Esophagus (tissue), 2 donors: ENCODE results near the gene HLA-DQA1. TPM values are rescaled to one million over a fixed set of nuclear protein-coding genes. Genes with fewer than 3 reads are reported as not detected.
"Not testable (repeated sequence)": the region's sequence is repeated elsewhere in the genome, so short reads cannot be mapped to it uniquely, and the experiment has no call there.

Experiments used
- H3K27ac ChIP-seq, 2 donors: one replicate each; pipeline ENCODE4 v1.5.1; 2013; ENCODE audit warnings: low read depth in 2 of 2, mild to moderate bottlenecking in 2 of 2, inconsistent platforms in 1 of 2, low read length in 1 of 2, moderate library complexity in 1 of 2
- H3K27me3 ChIP-seq, 2 donors: one replicate each; pipeline ENCODE4 v1.6.1; 2013; ENCODE audit warnings: low read length in 2 of 2, control low read depth in 1 of 2, mild to moderate bottlenecking in 1 of 2; ENCODE audit not compliant: insufficient read depth in 2 of 2, control insufficient read depth in 1 of 2
- H3K36me3 ChIP-seq, 2 donors: one replicate each; pipeline ENCODE4 v1.6.1; 2013; ENCODE audit warnings: low read length in 1 of 2; ENCODE audit not compliant: control insufficient read depth in 2 of 2, insufficient read depth in 2 of 2
- H3K4me1 ChIP-seq, 2 donors: one replicate each; pipeline ENCODE4 v1.6.1; 2013; ENCODE audit warnings: low read length in 1 of 2; ENCODE audit not compliant: control insufficient read depth in 2 of 2, insufficient read depth in 2 of 2
- H3K4me3 ChIP-seq, 2 donors: one replicate each; pipeline ENCODE4 v1.5.1; 2013; ENCODE audit warnings: low read length in 2 of 2, mild to moderate bottlenecking in 2 of 2, low read depth in 1 of 2, moderate library complexity in 1 of 2
- H3K9me3 ChIP-seq, 2 donors: one replicate each; pipeline ENCODE4 v1.6.1; 2013; ENCODE audit warnings: mild to moderate bottlenecking in 2 of 2, low read depth in 1 of 2, low read length in 1 of 2, moderate library complexity in 1 of 2; ENCODE audit not compliant: control insufficient read depth in 2 of 2, insufficient read depth in 1 of 2
- WGBS, 2 donors: extraction: QIAGEN DNeasy Blood & Tissue Kit; methylation state at CpG; one replicate each; pipeline ENCODE4 v1.1.7; 2013; 5-methylcytosine and 5-hydroxymethylcytosine counted together
- polyA plus RNA-seq, 2 donors: library from polyadenylated mRNA; stranded (reverse); fragments of 200-250 nt; gene quantifications; one replicate each; pipeline ENCODE4 v1.2.3, GENCODE V29; 2013
- donor health status: healthy with polysubstance abuse.
- donor health status: Bipolar disorder and iron deficiency.

Gene HLA-DQA1
- polyA plus RNA-seq, 2 donors = 2.8 to 42.9 TPM

DNA sequence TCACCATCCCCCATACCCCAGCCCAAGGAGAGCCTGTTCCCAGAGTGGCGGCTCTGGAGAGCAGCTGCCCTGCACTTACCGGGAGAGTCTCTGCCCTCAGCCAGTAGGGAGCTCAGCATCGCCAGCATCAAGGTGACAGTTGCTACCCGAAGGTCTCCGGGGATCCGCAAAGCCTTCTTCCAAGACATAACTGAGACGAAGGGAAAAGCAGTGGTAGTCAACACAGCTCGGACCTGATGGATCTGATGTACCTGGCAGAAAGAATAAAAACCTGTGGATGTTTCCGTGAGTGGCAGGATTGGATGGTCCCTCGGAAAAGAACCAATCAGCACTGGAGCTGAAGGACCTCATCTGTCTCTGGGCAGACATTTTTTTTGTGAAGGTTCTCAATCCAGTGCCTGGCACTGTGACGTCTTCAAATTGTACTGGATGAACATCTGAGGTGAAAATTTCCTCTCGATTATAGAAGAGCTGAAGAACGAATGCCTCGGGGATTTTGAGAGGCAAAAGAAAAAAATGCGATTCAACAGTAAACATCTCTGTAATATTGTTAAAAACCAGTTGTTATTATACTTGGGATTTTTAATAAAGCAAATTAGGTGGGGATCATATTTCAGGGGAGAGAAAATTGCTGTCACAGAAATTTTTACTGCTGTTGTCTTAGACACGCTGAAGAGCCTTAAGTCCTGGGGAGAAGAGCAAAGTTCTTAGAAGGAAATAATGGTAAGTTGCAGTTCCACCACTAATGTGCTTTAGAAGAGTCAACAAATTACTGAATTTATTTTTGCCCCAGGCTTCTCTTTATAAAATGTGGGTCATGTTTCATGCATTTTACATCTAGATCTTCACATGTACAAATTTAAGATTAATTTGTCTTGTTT lies 29.5 kb downstream of the HLA-DQA1 start, which contains the start of gene HLA-DQB1:
TSS of gene HLA-DQB1 (minus strand) at position 238 of the 881 bp plus-strand sequence. CDS start at position 188, 50 bp downstream.
- peak within 1 kb of the TSS; percentile 44 to 63 for H3K4me3 ChIP-seq
- peaks cover 2 to 4% of the 10 kb centered on the region in 2 donors for H3K4me1 ChIP-seq
- peak within 1 kb of the TSS; percentile 59 to 87 for H3K27ac ChIP-seq
- WGBS, 2 donors = 11 to 13% methylated on average over 16 of the region's 16 CpGs
- H3K36me3 ChIP-seq = peaks cover 0 to 1% of the 10 kb centered on the region in 2 donors
- peaks cover 0 to 3% of the 10 kb centered on the region in 2 donors for H3K9me3 ChIP-seq
- no peaks in the 10 kb centered on the region for H3K27me3 ChIP-seq

DNA sequence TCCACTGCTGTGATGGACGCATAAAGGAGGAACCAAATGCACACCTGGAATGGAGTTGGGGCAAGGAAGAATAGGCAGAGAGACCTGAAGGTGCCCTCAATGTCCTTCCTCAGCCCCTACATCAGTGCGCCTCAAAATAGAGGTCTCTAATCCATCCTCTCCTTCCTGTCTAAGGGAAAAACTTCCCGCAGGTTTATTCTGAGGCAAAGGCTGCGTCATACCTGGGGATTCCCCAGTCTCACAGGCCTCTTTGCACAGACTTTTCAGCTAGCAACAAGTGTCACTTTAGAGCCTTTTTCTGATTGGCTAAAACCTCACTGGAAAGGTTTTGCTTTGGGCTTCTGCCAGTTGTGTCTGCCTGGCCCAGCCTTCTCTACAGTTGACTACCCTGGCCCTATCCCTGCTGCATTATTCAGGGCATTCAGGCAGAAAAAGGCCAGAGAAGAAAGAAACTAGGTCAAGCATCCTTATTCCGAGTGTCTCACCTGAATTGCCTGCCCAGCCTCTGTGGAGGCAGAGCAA lies 31.1 kb downstream of the HLA-DQA1 start:
- no peak overlapping the region for H3K4me3 ChIP-seq
- H3K9me3 ChIP-seq = peaks cover 0 to 6% of the 10 kb centered on the region in 2 donors
- 24 to 28% methylated on average over 5 of the region's 5 CpGs for WGBS, 2 donors
- H3K27me3 ChIP-seq = no peaks in the 10 kb centered on the region
- peaks cover 2 to 4% of the 10 kb centered on the region in 2 donors for H3K4me1 ChIP-seq
- no peaks in the 10 kb centered on the region for H3K36me3 ChIP-seq
- peak overlapping the region in 1 of 2 donors; percentile 36 for H3K27ac ChIP-seq

DNA sequence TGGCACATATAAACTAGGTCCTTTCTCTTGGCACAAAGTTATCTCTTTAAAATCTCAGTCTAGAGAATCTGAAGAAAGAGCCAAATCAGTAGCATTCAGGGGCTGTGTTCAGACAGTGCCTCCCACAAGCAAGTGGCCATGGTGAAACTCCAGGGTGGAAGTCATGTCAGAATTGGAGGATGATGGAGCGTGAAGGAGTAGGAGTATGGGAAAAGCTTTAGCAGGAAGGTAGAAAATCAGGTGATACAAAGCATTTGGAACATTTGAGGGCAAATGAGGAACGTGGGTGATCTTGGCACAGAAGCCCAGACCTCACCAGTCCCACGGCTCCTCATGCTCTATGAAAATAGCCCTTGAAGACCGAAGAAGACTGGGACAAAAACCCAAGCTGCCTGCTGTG lies 32.0 kb downstream of the HLA-DQA1 start:
- no peak overlapping the region for H3K4me3 ChIP-seq
- H3K36me3 ChIP-seq = no peaks in the 10 kb centered on the region
- peaks cover 2% of the 10 kb centered on the region in 2 donors for H3K4me1 ChIP-seq
- 80 to 84% methylated on average over 4 of the region's 4 CpGs for WGBS, 2 donors
- H3K27me3 ChIP-seq = no peaks in the 10 kb centered on the region
- peaks cover 0 to 6% of the 10 kb centered on the region in 2 donors for H3K9me3 ChIP-seq
- no peak overlapping the region for H3K27ac ChIP-seq

DNA sequence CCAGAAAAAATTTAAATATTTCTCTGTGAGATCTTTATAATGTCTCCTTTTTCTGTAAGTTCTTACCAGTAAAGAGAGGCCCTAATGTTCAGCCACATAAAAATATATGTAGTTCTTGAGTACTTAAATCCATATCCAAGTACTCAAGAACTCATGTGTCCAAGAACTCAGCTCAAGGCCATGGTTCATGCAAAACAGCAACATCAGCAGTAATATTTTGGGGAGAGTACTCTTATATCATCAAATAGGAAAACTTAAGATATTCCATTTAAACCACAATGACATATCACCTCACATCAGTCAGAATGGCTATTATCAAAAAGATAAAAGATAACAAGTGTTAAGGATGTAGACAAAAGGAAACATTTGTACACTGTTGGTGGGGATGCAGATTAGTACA lies 32.7 kb downstream of the HLA-DQA1 start:
- Histone ChIP-seq H3K4me1 (peaks cover 0 to 2% of the 10 kb centered on the region in 2 donors), H3K27me3 (no peaks in the 10 kb centered on the region), H3K4me3 (no peak overlapping the region), H3K27ac (no peak overlapping the region), H3K36me3 (no peaks in the 10 kb centered on the region), H3K9me3 (peaks cover 0 to 6% of the 10 kb centered on the region in 2 donors)

DNA sequence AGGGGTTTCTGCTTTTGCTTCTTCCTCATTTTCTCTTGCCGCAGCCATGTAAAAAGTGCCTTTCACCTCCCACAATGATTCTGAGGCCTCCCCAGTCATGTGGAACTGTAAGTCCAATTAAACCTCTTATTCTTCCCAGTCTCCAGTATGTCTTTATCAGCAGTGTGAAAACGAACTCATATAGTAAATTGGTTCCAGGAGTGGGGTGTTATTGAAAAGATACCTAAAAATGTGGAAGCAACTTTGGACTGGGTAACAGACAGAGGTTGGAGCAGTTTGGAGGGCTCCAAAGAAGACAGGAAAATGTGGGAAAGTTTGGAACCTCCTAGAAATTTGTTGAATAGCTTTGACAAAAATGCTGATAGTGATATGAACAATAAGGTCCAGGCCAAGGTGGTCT lies 34.7 kb downstream of the HLA-DQA1 start:
- H3K4me1 ChIP-seq, H3K9me3 ChIP-seq, H3K27me3 ChIP-seq, H3K27ac ChIP-seq, H3K4me3 ChIP-seq, H3K36me3 ChIP-seq: not testable (repeated sequence)
- 69 to 73% methylated on average over 2 of the region's 2 CpGs for WGBS, 2 donors

DNA sequence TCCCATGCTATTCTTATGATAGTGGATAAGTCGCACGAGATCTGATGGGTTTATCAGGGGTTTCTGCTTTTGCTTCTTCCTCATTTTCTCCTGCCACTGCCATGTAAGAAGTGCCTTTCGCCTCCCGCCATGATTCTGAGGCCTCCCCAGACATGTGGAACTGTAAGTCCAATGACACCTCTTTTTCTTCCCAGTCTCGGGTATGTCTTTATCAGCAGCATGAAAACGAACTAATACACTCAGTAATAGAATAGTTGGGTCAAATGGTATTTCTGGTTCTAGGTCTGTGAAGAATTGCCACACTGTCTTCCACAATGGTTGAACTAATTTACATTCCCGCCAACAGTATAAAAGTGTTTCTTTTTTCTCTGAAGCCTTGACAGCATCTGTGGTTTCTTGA lies 36.9 kb downstream of the HLA-DQA1 start:
- not testable (repeated sequence) for H3K4me1 ChIP-seq, H3K4me3 ChIP-seq, H3K27me3 ChIP-seq, H3K36me3 ChIP-seq, H3K27ac ChIP-seq, H3K9me3 ChIP-seq
- 82 to 93% methylated on average over 7 of the region's 7 CpGs for WGBS, 2 donors

DNA sequence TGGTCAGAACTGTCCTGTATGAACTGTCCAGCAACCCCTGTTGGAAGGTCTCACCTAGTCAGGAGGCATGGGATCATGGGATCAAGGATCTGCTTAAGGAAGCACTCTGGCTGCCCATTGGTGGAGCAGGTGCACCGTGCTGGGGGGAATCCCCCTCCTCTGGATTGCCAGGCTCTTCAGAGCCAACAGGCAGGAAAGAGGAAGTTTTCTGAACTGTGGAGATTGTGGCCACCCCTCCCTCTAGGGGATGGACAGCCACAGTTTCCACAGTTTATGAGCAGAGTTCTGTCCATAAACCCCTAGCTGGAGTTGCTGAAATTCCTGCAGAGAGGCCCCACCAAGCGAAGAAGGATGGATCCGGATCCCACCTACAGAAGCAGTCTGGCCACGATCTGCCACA lies 42.3 kb downstream of the HLA-DQA1 start:
- Histone ChIP-seq H3K4me1 (no peaks in the 10 kb centered on the region), H3K27ac (no peak overlapping the region)
- WGBS, 2 donors = 75 to 82% methylated on average over 4 of the region's 4 CpGs

DNA sequence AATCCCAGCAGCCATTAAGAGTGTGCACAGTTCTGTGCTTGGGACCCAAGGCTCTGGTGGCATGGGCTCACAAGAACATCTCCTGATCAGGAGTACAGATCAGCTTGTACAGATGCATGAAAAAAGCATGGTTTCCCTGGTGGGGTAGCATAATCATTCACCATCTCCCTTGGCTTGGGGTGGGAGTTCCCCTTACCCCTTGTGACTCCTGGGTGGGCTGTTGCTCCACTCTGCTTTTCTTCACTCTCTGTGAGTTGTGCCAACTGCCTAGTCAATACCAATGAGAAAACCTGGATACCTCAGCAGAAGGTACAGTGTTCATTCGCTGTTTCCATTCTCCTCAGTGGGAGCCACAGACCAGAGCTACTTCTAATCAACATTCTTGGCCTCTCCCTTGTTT lies 42.8 kb downstream of the HLA-DQA1 start:
- H3K36me3 ChIP-seq = no peaks in the 10 kb centered on the region
- peaks cover 0 to 2% of the 10 kb centered on the region in 2 donors for H3K27me3 ChIP-seq
- no peaks in the 10 kb centered on the region for H3K4me1 ChIP-seq
- WGBS, 2 donors = 85 to 93% methylated on average over 1 of the region's 1 CpG
- H3K27ac ChIP-seq = no peak overlapping the region
- H3K9me3 ChIP-seq = no peaks in the 10 kb centered on the region
- H3K4me3 ChIP-seq = no peak overlapping the region

More for the DNA sequence above, 42.3 kb downstream of the HLA-DQA1 start:
- no peak overlapping the region for H3K4me3 ChIP-seq
- no peaks in the 10 kb centered on the region for H3K9me3 ChIP-seq
- H3K36me3 ChIP-seq = no peaks in the 10 kb centered on the region
- peaks cover 0 to 2% of the 10 kb centered on the region in 2 donors for H3K27me3 ChIP-seq

DNA sequence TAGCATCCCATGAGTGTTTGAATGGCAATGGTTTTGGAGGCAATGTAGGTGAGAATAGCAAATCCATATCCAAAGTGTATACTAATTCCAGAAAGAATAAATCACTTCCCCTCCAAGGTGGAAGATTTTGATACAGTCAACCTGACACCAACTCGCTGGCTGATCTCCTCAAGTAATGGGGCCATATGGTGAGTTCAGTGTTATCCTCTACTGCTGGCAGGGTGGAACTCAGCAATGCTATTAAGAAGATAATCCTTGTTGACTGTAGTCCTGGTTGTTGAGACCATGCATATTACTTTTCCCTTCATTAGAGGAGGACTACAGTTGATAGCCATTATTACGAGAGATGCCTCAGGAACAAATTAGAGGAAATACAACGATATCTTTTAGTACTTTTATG lies 47.0 kb downstream of the HLA-DQA1 start:
- Histone ChIP-seq H3K27me3 (peaks cover 0 to 2% of the 10 kb centered on the region in 2 donors), H3K36me3 (no peaks in the 10 kb centered on the region), H3K4me3 (no peak overlapping the region), H3K27ac (no peak overlapping the region), H3K4me1 (no peaks in the 10 kb centered on the region), H3K9me3 (no peaks in the 10 kb centered on the region)
- 86 to 88% methylated on average over 3 of the region's 3 CpGs for WGBS, 2 donors
